PC-9 (cell line): ENCODE results near the gene CLMN.

Source experiments
- CTCF ChIP-seq: fragments of 200-600 bp; sonication (generic); conservative IDR thresholded peaks from 2 replicates; pipeline ENCODE4 v1.6.1; 2017; ENCODE audit warnings: mixed run types, antibody characterized with exemption, mild to moderate bottlenecking, moderate library complexity
- EZH2 ChIP-seq: fragments of 200-600 bp; sonication (generic); IDR thresholded peaks from 2 replicates; pipeline ENCODE4 v1.8.0; 2017; ENCODE audit warnings: antibody characterized with exemption, low read depth

- TF ChIP-seq CTCF (no peak), EZH2 (no peak)
Measured at GRCh38 chr14:95228240-95228639, 91.5 kb downstream of the CLMN start.
